ENCODE results near the gene TXNDC15. TPM values are rescaled to one million over a fixed set of nuclear protein-coding genes. Genes with fewer than 3 reads are reported as not detected.

The TXNDC15 gene
- total RNA-seq, 4 donors from 2014 or later: 37.0 to 81.1 (median 59.6) TPM

DNA sequence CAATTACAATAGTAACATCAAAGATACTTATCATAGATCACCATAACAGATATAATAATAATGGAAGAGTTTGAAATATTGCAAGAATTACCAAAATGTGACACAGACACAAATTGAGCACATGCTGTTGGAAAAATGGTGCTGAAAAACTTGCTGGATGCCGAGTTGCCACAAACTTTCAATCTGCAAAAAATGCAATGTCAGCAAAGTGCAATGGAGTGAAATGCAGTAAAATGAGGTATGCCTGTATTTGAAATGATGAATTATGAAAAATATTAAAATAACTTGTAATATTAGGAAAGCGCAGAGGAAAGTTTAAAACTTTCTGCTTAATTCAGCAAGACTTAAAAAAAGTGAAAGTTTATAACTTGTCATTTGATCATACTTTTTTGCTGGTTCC is 18.8 kb downstream of the TXNDC15 start:
- TF ChIP-seq, protein P1, sequence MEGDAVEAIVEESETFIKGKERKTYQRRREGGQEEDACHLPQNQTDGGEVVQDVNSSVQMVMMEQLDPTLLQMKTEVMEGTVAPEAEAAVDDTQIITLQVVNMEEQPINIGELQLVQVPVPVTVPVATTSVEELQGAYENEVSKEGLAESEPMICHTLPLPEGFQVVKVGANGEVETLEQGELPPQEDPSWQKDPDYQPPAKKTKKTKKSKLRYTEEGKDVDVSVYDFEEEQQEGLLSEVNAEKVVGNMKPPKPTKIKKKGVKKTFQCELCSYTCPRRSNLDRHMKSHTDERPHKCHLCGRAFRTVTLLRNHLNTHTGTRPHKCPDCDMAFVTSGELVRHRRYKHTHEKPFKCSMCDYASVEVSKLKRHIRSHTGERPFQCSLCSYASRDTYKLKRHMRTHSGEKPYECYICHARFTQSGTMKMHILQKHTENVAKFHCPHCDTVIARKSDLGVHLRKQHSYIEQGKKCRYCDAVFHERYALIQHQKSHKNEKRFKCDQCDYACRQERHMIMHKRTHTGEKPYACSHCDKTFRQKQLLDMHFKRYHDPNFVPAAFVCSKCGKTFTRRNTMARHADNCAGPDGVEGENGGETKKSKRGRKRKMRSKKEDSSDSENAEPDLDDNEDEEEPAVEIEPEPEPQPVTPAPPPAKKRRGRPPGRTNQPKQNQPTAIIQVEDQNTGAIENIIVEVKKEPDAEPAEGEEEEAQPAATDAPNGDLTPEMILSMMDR (IDR thresholded peaks at IDR 0.05 in 4 of 5, conservative IDR thresholded peaks at IDR 0.05 in 1 of 5): no peak
- Histone ChIP-seq H3K27me3 (no peaks in the 10 kb centered on the region), H3K4me3 (no peak overlapping the region), H3K4me1 (no peaks in the 10 kb centered on the region), H3K36me3 (peaks cover 0 to 27% of the 10 kb centered on the region in 2 donors), H3K9me3 (no peaks in the 10 kb centered on the region), H3K27ac (no peak overlapping the region)
- DNase-seq (no peak), ATAC-seq (no peak)
- in situ Hi-C loops (cut with MboI; ENCODE audit: low sequenced_read_pairs in 4 of 4): loop anchor here in 1 of 4 donors (25.0 kb wide), 1 partner anchor 506 kb away; no protein-coding TSS in a partner anchor
- intact Hi-C loops (cut with DNase I; ENCODE audit: low total_unique reads): no loop called here

DNA sequence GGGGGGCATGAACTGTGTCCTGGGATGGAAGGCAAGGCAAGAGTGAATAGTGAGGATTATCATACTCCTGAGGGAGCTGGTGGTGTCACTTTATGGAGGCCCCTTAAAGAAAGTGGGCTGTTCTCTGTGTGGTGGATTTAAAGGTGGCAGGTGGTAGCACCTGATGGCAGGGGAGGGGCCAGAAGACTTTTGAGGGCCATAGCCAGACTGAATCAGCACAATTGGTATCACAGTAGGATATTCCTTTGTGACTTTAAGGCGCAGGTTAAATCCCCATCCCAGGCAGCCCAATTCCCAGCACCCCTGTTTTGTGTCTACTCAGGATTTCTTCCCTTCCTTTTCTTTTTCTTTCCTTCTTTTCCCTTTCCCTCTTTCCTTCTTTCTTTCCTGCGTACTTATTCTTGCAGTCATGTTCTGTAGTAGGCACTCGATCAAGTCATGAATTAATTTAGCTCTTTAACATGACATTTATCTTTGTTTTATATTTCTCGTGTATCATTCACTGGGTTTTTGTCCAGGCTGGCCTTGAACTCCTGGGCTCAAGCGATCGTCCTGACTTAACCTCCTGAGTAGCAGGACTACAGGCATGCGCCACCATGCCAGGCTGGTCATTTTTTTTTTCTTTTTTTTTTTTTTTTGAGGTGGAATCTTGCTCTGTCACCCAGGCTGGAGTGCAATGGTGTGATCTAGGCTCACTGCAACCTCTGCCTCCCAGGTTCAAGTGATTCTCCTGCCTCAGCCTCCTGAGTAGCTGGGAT is 19.8 kb downstream of the TXNDC15 start:
- in situ Hi-C loops (cut with MboI; ENCODE audit: low sequenced_read_pairs in 4 of 4) (loop anchor here in 1 of 4 donors (25.0 kb wide), 1 partner anchor 507 kb away; no protein-coding TSS in a partner anchor), intact Hi-C loops (cut with DNase I; ENCODE audit: low total_unique reads) (no loop called here)
- Histone ChIP-seq H3K4me3 (no peak overlapping the region), H3K9me3 (no peaks in the 10 kb centered on the region), H3K36me3 (peaks cover 0 to 18% of the 10 kb centered on the region in 2 donors), H3K27me3 (no peaks in the 10 kb centered on the region), H3K4me1 (no peaks in the 10 kb centered on the region), H3K27ac (no peak overlapping the region)
- TF ChIP-seq, protein P1 (IDR thresholded peaks at IDR 0.05 in 4 of 5, conservative IDR thresholded peaks at IDR 0.05 in 1 of 5): no peak
- TF ChIP-seq POLR2A (IDR thresholded peaks at IDR 0.05): no peak
- DNase-seq (no peak), ATAC-seq (no peak)

DNA sequence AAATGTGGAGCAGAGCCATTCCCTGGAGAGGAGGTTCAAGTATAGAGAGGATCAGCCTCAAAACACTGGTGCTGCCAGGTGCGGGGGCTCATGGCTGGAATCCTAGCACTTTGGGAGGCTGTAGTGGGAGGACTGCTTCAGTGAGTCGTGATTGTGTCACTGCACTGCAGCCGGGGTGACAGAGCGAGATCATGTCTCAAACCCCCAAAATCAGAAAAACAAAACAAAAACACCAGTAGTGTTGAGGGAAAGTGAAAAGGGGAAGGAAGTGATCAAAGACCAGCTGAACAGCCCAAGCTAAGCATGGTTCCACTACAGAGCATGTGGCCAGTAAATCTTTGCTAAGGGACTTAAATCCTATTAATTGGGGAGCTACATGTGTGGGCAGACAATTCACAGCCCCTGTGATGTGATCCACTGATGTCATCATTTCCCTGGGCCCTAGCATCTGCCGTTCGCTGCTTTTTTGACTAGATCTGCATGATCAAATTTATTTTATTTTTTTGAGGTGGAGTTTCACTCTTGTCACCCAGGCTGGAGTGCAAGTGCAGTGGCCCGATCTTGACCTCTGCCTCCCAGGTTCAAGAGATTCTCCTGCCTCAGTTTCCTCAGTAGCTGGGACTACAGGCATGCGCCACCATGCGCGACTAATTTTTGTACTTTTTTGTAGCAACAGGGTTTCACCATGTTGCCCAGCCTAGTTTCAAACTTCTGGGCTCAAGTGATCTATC is 28.1 kb downstream of the TXNDC15 start:
- TF ChIP-seq POLR2A (IDR thresholded peaks at IDR 0.05): no peak
- TF ChIP-seq, protein P1 (IDR thresholded peaks at IDR 0.05 in 4 of 5, conservative IDR thresholded peaks at IDR 0.05 in 1 of 5): no peak
- no peaks in the 10 kb centered on the region for H3K9me3 ChIP-seq
- in situ Hi-C loops (cut with MboI; ENCODE audit: low sequenced_read_pairs in 4 of 4): loop anchor here in 1 of 4 donors (25.0 kb wide), 1 partner anchor 140 kb away; the partner anchor contains the start of gene DDX46
- no peaks in the 10 kb centered on the region for H3K27me3 ChIP-seq
- peaks cover 0 to 5% of the 10 kb centered on the region in 2 donors for H3K4me1 ChIP-seq
- no peak for DNase-seq
- peaks cover 0 to 7% of the 10 kb centered on the region in 2 donors for H3K36me3 ChIP-seq
- H3K27ac ChIP-seq: no peak overlapping the region
- ATAC-seq: no peak
- no peak overlapping the region for H3K4me3 ChIP-seq
- intact Hi-C loops (cut with DNase I; ENCODE audit: low total_unique reads): no loop called here

DNA sequence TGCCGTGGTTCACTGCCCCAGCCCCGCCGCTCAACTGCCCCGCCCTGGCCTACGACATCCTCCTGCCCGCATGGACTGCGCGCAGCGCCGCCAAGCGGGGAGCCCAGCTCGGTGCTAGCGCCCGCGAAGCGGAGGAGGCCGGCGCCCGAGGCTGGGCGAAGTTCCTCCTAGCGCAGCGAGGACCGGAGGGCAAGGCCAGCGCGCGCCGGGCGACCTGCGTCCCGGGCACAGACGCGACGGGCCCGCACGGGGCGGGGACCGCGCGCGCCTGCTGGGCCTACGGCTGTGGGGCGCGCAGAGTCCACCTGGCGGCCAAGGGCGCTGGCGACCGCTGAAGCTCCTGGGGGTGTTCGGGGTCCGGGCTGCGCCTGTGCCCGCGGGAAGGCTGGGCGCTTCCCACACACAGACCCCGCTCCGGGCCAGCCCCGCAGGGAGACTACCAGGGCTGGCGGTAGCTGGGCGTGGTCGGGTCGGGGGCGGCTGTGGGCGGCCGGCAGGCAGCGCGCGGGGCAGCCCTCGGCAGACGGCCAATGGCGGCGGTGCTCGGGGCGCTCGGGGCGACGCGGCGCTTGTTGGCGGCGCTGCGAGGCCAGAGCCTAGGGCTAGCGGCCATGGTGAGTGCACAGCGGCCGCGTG is 30.6 kb downstream of the TXNDC15 start, which contains the start of gene PCBD2:
Gene PCBD2, plus strand, starts transcription at position 522 of the 636 bp plus-strand sequence. Its CDS starts 9 bp downstream, at position 531.
- H3K9me3 ChIP-seq: no peaks in the 10 kb centered on the region
- peak within 1 kb of the TSS; percentile 77 to 94 (median 87) for H3K4me3 ChIP-seq
- peaks cover 0 to 5% of the 10 kb centered on the region in 2 donors for H3K4me1 ChIP-seq
- H3K36me3 ChIP-seq: no peaks in the 10 kb centered on the region
- peak within 1 kb of the TSS; percentile 85 to 99 (median 96) for H3K27ac ChIP-seq
- in situ Hi-C loops (cut with MboI; ENCODE audit: low sequenced_read_pairs in 4 of 4) (loop anchor here in 2 of 4 donors (5.0 to 25.0 kb wide), 2 partner anchors 57 to 142 kb away; partner anchors contain the start of genes C5orf24 (in 2 of the 2) and DDX46 (in 1 of the 2)), intact Hi-C loops (cut with DNase I; ENCODE audit: low total_unique reads) (loop anchor here (1.0 kb wide), 3 partner anchors 30 to 272 kb away; partner anchors contain the start of genes SAR1B and TXNDC15)
- DNase-seq: peak; percentile 80 to 89
- ATAC-seq: peak; percentile 84 to 85
- TF ChIP-seq, protein P1 (IDR thresholded peaks at IDR 0.05 in 4 of 5, conservative IDR thresholded peaks at IDR 0.05 in 1 of 5): peak; percentile 88 to 97 (median 92)
- TF ChIP-seq POLR2A (IDR thresholded peaks at IDR 0.05): peak in 1 of 2 donors; percentile 50
- H3K27me3 ChIP-seq: no peaks in the 10 kb centered on the region
